Naive thymus-derived CD4-positive, alpha-beta T cell (primary cell): ENCODE measurements around the gene CELF2. TPM values are rescaled to one million over a fixed set of nuclear protein-coding genes. Genes with fewer than 3 reads are reported as not detected.

Experiments
- ATAC-seq: fragments of 150-1000 bp; cut with Tn5 transposase; 2 replicates; pipeline ENCODE4 v1.10.0; 2021; ENCODE audit warnings: mild to moderate bottlenecking, moderate library complexity
- CTCF ChIA-PET: fragments of 350-600 bp; sonication (Branson Sonifier 250); formaldehyde crosslinking; loops from one replicate; lab custom pipeline; 2021; ENCODE audit warnings: antibody characterized with exemption; lab: Charles Lee
- POLR2A ChIA-PET: fragments of 350-600 bp; sonication (Branson Sonifier 250); formaldehyde crosslinking; loops from one replicate; lab custom pipeline; 2021; ENCODE audit warnings: antibody characterized with exemption, inconsistent platforms; lab: Charles Lee
- DNase-seq, 9 donors: peaks; one replicate each; pipeline versions ENCODE4 v3.0.0 to v3.0.0-alpha.2; 2020 to 2022; ENCODE audit warnings: mixed read lengths in 1 of 9
- H3K27ac ChIP-seq: one replicate; pipeline ENCODE4 v1.7.0; 2013; ENCODE audit warnings: mild to moderate bottlenecking, low read depth, low read length, moderate library complexity
- H3K27me3 ChIP-seq, 2 donors: one replicate each; pipeline ENCODE4 v1.7.0; 2013; ENCODE audit warnings: low read length in 2 of 2, mild to moderate bottlenecking in 2 of 2, moderate library complexity in 2 of 2; ENCODE audit not compliant: control insufficient read depth in 2 of 2, insufficient read depth in 2 of 2
- H3K36me3 ChIP-seq, 3 experiments: 1 replicate in 2 of 3; 2 replicates in 1 of 3; pipeline ENCODE4 v1.7.0; 2013; ENCODE audit warnings: low read length in 3 of 3, mild to moderate bottlenecking in 3 of 3, moderate library complexity in 1 of 3; ENCODE audit not compliant: insufficient read depth in 3 of 3, control insufficient read depth in 2 of 3
- H3K4me1 ChIP-seq, 2 donors: one replicate each; pipeline ENCODE4 v1.7.0; 2013; ENCODE audit warnings: low read length in 2 of 2, mild to moderate bottlenecking in 2 of 2, moderate library complexity in 1 of 2; ENCODE audit not compliant: control insufficient read depth in 2 of 2, insufficient read depth in 2 of 2
- H3K4me3 ChIP-seq: 2 replicates; pipeline ENCODE4 v1.7.0; 2013; ENCODE audit warnings: mild to moderate bottlenecking, low read length
- H3K9me3 ChIP-seq, 3 experiments: 1 replicate in 2 of 3; 2 replicates in 1 of 3; pipeline ENCODE4 v1.7.0; 2013; ENCODE audit warnings: low read length in 3 of 3; ENCODE audit not compliant: control insufficient read depth in 2 of 3
- H3K27ac Mint-ChIP-seq, 9 donors: one replicate each; pipeline ENCODE4 v1.8.0; 2020 to 2022; ENCODE audit warnings: mixed read lengths in 9 of 9, mild to moderate bottlenecking in 8 of 9, moderate library complexity in 5 of 9, inconsistent platforms in 2 of 9
- H3K27me3 Mint-ChIP-seq, 5 donors: one replicate each; pipeline ENCODE4 v1.8.0; 2021 to 2022; ENCODE audit warnings: mixed read lengths in 5 of 5, mild to moderate bottlenecking in 1 of 5
- H3K36me3 Mint-ChIP-seq, 5 donors: one replicate each; pipeline ENCODE4 v1.8.0; 2020 to 2022; ENCODE audit warnings: mixed read lengths in 5 of 5, mild to moderate bottlenecking in 3 of 5, inconsistent platforms in 1 of 5
- H3K4me1 Mint-ChIP-seq, 7 donors: one replicate each; pipeline ENCODE4 v1.8.0; 2020 to 2022; ENCODE audit warnings: mixed read lengths in 7 of 7, mild to moderate bottlenecking in 3 of 7, inconsistent platforms in 1 of 7
- H3K4me3 Mint-ChIP-seq, 10 donors: one replicate each; pipeline ENCODE4 v1.8.0; 2020 to 2022; ENCODE audit warnings: mild to moderate bottlenecking in 10 of 10, mixed read lengths in 10 of 10, moderate library complexity in 6 of 10, inconsistent platforms in 2 of 10
- H3K9me3 Mint-ChIP-seq, 11 donors: one replicate each; pipeline ENCODE4 v1.8.0; 2020 to 2022; ENCODE audit warnings: mixed read lengths in 11 of 11, mild to moderate bottlenecking in 4 of 11, inconsistent platforms in 1 of 11, moderate library complexity in 1 of 11
- intact Hi-C, 2 donors: fragments of 100-400 bp; cut with micrococcal nuclease; formaldehyde crosslinking; loops; one replicate each; pipeline ENCODE4 v1.15.1; 2023
- polyA plus RNA-seq, 2 donors: library from polyadenylated mRNA; unstranded; fragments of 300-500 nt; fragmentation: Illumina TruSeq; gene quantifications; one replicate each; pipeline ENCODE4 v1.2.3, GENCODE V29; 2021
- total RNA-seq, 6 experiments: library from RNA in 5 of 6; stranded (reverse) in 5 of 6; gene quantifications; 1 replicate in 5 of 6; 2 replicates in 1 of 6; pipeline ENCODE4 v1.2.3 and lab custom pipeline; 2021 to 2026

CELF2 gene
- total and polyA plus RNA-seq, 7 experiments from 2014 or later, result 135 to 207 (median 178) TPM

DNA sequence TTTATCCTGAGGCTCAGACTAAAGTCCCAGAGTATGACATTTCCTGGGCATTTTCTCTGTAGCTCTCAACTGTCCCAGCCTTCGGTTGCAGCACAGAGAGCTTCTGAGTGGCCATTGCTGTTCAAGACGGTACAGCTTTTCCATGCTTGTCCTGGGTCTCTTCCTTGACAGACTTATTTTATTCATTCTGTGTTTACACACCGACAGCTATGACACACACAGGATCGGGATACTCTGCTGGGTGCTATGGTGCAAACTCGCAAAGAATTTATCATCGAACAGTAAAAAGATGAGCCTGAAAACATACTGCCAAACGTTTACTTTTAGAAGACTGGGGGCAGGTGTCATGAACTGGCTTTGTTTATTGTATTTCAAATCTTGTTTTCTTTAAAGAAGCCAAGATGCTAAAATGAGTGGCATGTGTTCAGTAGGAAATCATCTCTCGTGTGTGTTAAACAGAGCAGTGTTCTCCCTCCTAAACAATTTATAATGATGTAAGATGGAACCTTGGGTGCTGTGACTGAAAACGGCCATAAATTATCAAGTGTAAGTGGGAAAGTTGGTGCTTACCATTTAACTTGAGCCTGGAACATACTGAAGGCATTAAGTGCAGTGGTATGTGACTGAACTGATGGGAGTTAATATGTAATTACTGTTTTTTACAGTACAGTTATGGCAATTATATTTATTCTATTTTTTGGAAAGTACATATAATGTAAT is 120.8 kb downstream of the CELF2 start:
- no peaks in the 10 kb centered on the region for H3K9me3 ChIP-seq
- H3K4me3 ChIP-seq, result no peak overlapping the region
- ATAC-seq (no peak), DNase-seq (no peak)
- no peaks in the 10 kb centered on the region for H3K27me3 ChIP-seq
- Mint-ChIP-seq H3K4me3 (no peak overlapping the region), H3K4me1 (peaks cover 29 to 73% (median 57%) of the 10 kb centered on the region in 7 donors), H3K27me3 (peaks cover 0 to 5% (median 0%) of the 10 kb centered on the region in 5 donors), H3K27ac (peak overlapping the region in 2 of 9 donors; percentile 20 to 98), H3K9me3 (peaks cover 0 to 6% (median 0%) of the 10 kb centered on the region in 11 donors), H3K36me3 (peaks cover 0 to 7% (median 0%) of the 10 kb centered on the region in 5 donors)
- H3K36me3 ChIP-seq, result no peaks in the 10 kb centered on the region
- peaks cover 13 to 31% of the 10 kb centered on the region in 2 donors for H3K4me1 ChIP-seq
- no peak overlapping the region for H3K27ac ChIP-seq
- ChIA-PET POLR2A (interaction anchor here (1.0 to 24.8 kb wide), 4 partner anchors 12 to 31 kb away, joined by 3 to 919 read pairs (median 4); no protein-coding TSS in a partner anchor), CTCF (interaction anchor here (1.0 kb wide), 1 partner anchor 9 kb away, joined by 3 read pairs; no protein-coding TSS in a partner anchor)
- intact Hi-C loops, result loop anchor here in 1 of 2 donors (1.0 kb wide), 1 partner anchor 11 kb away; no protein-coding TSS in a partner anchor

DNA sequence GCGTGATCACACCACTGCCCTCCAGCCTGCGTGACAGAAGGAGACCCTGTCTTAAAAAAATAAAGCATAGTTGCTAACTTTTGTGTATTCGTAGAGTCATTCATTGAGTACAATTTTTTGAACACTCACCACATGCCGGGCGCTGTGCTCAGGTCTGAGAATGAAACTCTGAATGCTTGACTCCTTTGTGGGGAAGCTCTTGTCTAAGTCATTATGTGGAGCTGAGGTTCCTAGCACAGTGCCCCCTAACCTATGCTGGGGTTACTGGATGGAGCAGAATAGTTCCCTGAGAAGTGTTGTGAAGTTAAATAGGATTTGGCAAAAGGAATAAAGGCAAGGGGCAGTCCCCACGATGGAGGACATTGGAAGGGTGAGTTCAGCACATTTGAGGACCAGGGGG is 123.3 kb downstream of the CELF2 start:
- peak overlapping the region; percentile 59 to 77 (median 72) for H3K4me3 Mint-ChIP-seq
- H3K27me3 Mint-ChIP-seq, result no peaks in the 10 kb centered on the region
- intact Hi-C loops, result loop anchor here in 1 of 2 donors (2.0 to 10.0 kb wide), 2 partner anchors 28 to 264 kb away; no protein-coding TSS in a partner anchor
- peaks cover 47 to 82% (median 67%) of the 10 kb centered on the region in 7 donors for H3K4me1 Mint-ChIP-seq
- Histone ChIP-seq H3K27ac (peak overlapping the region; percentile 40), H3K36me3 (no peaks in the 10 kb centered on the region), H3K4me1 (peaks cover 38 to 55% of the 10 kb centered on the region in 2 donors), H3K9me3 (no peaks in the 10 kb centered on the region), H3K27me3 (no peaks in the 10 kb centered on the region), H3K4me3 (peak overlapping the region; percentile 6)
- CTCF ChIA-PET, result interaction anchor here (1.0 to 2.1 kb wide), 5 partner anchors 23 to 36 kb away, joined by 3 to 7 read pairs (median 3); no protein-coding TSS in a partner anchor
- H3K36me3 Mint-ChIP-seq, result peaks cover 0 to 7% (median 0%) of the 10 kb centered on the region in 5 donors
- H3K27ac Mint-ChIP-seq, result peak overlapping the region; percentile 84 to 99 (median 98)
- ATAC-seq (no peak), DNase-seq (no peak)
- peaks cover 0 to 6% (median 0%) of the 10 kb centered on the region in 11 donors for H3K9me3 Mint-ChIP-seq
- POLR2A ChIA-PET, result interaction anchor here (0.6 to 24.8 kb wide), 6 partner anchors 9 to 42 kb away, joined by 4 to 919 read pairs (median 4); no protein-coding TSS in a partner anchor

DNA sequence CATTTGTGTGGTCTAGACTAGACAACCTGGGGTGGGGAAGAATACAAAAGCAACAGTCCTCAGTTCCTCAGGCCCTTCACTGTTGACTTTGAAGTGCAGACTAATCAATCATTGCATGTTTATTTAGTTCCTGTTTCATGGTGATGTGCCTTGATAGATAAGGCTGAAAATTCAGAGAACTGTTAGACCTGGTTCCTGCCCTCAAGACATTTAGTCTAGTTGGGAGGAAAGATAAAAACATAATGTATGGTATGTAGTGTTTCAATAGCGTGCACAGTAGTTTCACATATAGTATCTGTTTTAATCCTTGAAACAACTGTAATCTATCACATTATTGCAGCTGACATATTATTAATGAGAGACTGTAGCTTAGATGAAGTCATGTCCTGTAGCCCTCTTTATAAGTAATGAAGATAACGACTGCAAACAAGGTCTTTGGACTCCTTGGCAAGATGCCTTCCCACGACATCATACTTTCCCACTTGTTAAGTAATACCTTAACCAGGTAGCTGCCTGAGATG is 124.0 kb downstream of the CELF2 start:
- no peaks in the 10 kb centered on the region for H3K27me3 ChIP-seq
- H3K27me3 Mint-ChIP-seq, result no peaks in the 10 kb centered on the region
- peaks cover 0 to 6% (median 0%) of the 10 kb centered on the region in 11 donors for H3K9me3 Mint-ChIP-seq
- H3K9me3 ChIP-seq, result no peaks in the 10 kb centered on the region
- H3K4me3 Mint-ChIP-seq, result peak overlapping the region; percentile 59 to 77 (median 72)
- no peaks in the 10 kb centered on the region for H3K36me3 ChIP-seq
- ATAC-seq (peak; percentile 16), DNase-seq (peak in 2 of 9 donors; percentile 14 to 38)
- ChIA-PET POLR2A (interaction anchor here (0.7 to 24.8 kb wide), 5 partner anchors 8 to 27 kb away, joined by 4 to 919 read pairs (median 5); no protein-coding TSS in a partner anchor), CTCF (interaction anchor here (0.6 to 2.1 kb wide), 6 partner anchors 22 to 129 kb away, joined by 3 to 7 read pairs (median 3); no protein-coding TSS in a partner anchor)
- H3K36me3 Mint-ChIP-seq, result peaks cover 0 to 7% (median 0%) of the 10 kb centered on the region in 5 donors
- peak overlapping the region; percentile 84 to 99 (median 98) for H3K27ac Mint-ChIP-seq
- peaks cover 45 to 61% of the 10 kb centered on the region in 2 donors for H3K4me1 ChIP-seq
- H3K4me1 Mint-ChIP-seq, result peaks cover 54 to 89% (median 73%) of the 10 kb centered on the region in 7 donors
- H3K4me3 ChIP-seq, result peak overlapping the region; percentile 6
- intact Hi-C loops, result loop anchor here in 1 of 2 donors (2.0 to 10.0 kb wide), 2 partner anchors 29 to 263 kb away; no protein-coding TSS in a partner anchor
- H3K27ac ChIP-seq, result peak overlapping the region; percentile 43

DNA sequence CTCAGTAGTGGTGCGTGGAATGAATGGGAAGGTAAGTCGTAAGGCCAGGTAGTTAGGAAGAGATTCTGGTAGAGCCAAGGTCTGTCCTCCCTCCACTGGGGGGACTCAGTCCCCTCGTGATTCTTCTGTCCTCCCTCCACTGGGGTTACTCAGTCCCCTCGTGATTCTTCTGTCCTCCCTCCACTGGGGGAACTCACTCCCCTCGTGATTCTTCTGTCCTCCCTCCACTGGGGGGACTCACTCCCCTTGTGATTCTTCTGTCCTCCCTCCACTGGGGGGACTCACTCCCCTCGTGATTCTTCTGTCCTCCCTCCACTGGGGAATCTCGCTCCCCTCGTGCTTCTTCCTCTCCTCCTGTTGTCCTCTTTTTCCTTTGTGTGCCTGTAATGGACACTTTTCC is 125.1 kb downstream of the CELF2 start:
- Histone ChIP-seq H3K9me3 (no peaks in the 10 kb centered on the region), H3K27me3 (no peaks in the 10 kb centered on the region), H3K4me1 (peaks cover 56 to 73% of the 10 kb centered on the region in 2 donors), H3K27ac (peak overlapping the region; percentile 40), H3K36me3 (no peaks in the 10 kb centered on the region), H3K4me3 (no peak overlapping the region)
- H3K27ac Mint-ChIP-seq, result peak overlapping the region; percentile 62 to 99 (median 98)
- no peak for ATAC-seq
- ChIA-PET POLR2A (interaction anchor here (1.1 to 24.8 kb wide), 2 partner anchors 26 to 37 kb away, joined by 3 to 919 read pairs; no protein-coding TSS in a partner anchor), CTCF (interaction anchor here (5.1 kb wide), 1 partner anchor 22 kb away, joined by 71 read pairs; no protein-coding TSS in a partner anchor)
- peak overlapping the region in 7 of 10 donors; percentile 3 to 88 (median 40) for H3K4me3 Mint-ChIP-seq
- peaks cover 0 to 6% (median 0%) of the 10 kb centered on the region in 11 donors for H3K9me3 Mint-ChIP-seq
- peaks cover 0 to 7% (median 0%) of the 10 kb centered on the region in 5 donors for H3K36me3 Mint-ChIP-seq
- peaks cover 60 to 96% (median 84%) of the 10 kb centered on the region in 7 donors for H3K4me1 Mint-ChIP-seq
- DNase-seq, result no peak
- intact Hi-C loops, result loop anchor here in 1 of 2 donors (10.0 kb wide), 1 partner anchor 262 kb away; no protein-coding TSS in a partner anchor
- H3K27me3 Mint-ChIP-seq, result no peaks in the 10 kb centered on the region

DNA sequence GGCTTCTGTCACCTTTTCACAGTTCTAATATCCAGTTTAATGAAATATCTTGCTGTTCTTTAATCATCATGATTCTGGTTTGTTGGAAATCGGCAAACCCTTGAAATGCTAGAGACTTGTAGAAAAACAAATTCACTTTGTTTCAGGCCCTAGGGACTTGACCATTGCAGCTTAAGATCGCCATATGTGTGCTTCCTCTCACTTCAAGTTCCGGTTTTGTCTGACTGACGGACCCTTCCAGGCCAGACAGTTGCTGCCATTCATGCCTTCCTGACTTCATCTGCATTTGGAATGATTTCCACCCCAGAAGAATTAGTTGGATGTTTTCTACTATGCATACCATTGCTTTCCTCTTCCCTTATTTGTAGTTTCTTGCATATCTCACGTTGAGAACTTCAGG is 125.6 kb downstream of the CELF2 start:
- Histone ChIP-seq H3K4me1 (peaks cover 61 to 78% of the 10 kb centered on the region in 2 donors), H3K9me3 (no peaks in the 10 kb centered on the region), H3K36me3 (no peaks in the 10 kb centered on the region), H3K4me3 (no peak overlapping the region), H3K27me3 (no peaks in the 10 kb centered on the region), H3K27ac (peak overlapping the region; percentile 94)
- peaks cover 0 to 7% (median 0%) of the 10 kb centered on the region in 5 donors for H3K36me3 Mint-ChIP-seq
- CTCF ChIA-PET, result interaction anchor here (5.1 kb wide), 1 partner anchor 21 kb away, joined by 71 read pairs; no protein-coding TSS in a partner anchor
- H3K9me3 Mint-ChIP-seq, result peaks cover 0 to 6% (median 0%) of the 10 kb centered on the region in 11 donors
- no peaks in the 10 kb centered on the region for H3K27me3 Mint-ChIP-seq
- intact Hi-C loops, result loop anchor here in 1 of 2 donors (10.0 kb wide), 1 partner anchor 262 kb away; no protein-coding TSS in a partner anchor
- ATAC-seq, result no peak
- DNase-seq, result no peak
- peaks cover 64 to 100% (median 89%) of the 10 kb centered on the region in 7 donors for H3K4me1 Mint-ChIP-seq
- H3K27ac Mint-ChIP-seq, result peak overlapping the region; percentile 62 to 99 (median 98)
- H3K4me3 Mint-ChIP-seq, result peak overlapping the region in 7 of 10 donors; percentile 3 to 88 (median 7)
- POLR2A ChIA-PET, result interaction anchor here (0.7 to 24.8 kb wide), 5 partner anchors 8 to 36 kb away, joined by 3 to 919 read pairs (median 24); no protein-coding TSS in a partner anchor
